ENCODE measurements around the gene TMEM62.

The TMEM62 gene

GRCh38 chr15:43134157-43134635 lies 810 bp downstream of the TMEM62 start:
- H3K9me3 ChIP-seq (ENCODE audit: insufficient read depth, low read depth, low read length), result peaks cover 1% of the 10 kb centered on the region
- peak overlapping the region; percentile 74 for H3K4ac ChIP-seq (ENCODE audit: low read depth, low read length)
- peak overlapping the region; percentile 89 for H2AFZ ChIP-seq (ENCODE audit: insufficient read depth, low read length, poor library complexity)
- H3K36me3 ChIP-seq (ENCODE audit: control insufficient read depth in 1 of 2, insufficient read depth in 2 of 2, low read length in 2 of 2), result peaks cover 10 to 12% of the 10 kb centered on the region in 2 experiments
- peaks cover 7% of the 10 kb centered on the region for H3K79me2 ChIP-seq (ENCODE audit: control insufficient read depth, insufficient read depth, low read length, poor library complexity)
- peaks cover 0 to 2% of the 10 kb centered on the region in 2 experiments for H3K4me1 ChIP-seq (ENCODE audit: control insufficient read depth in 1 of 2, insufficient read depth in 2 of 2, low read length in 2 of 2)
- H3K79me1 ChIP-seq (ENCODE audit: low read length), result peaks cover 10% of the 10 kb centered on the region
- H3K14ac ChIP-seq (ENCODE audit: low read length), result peak overlapping the region; percentile 82
- H3K27ac ChIP-seq (ENCODE audit: low read depth, low read length), result peak overlapping the region; percentile 55
- H4K91ac ChIP-seq (ENCODE audit: low read depth, low read length), result peak overlapping the region; percentile 86
- no peak overlapping the region for H2BK5ac ChIP-seq (ENCODE audit: low read depth, low read length, poor library complexity)
- H3K18ac ChIP-seq (ENCODE audit: low read length), result peak overlapping the region; percentile 65
- H4K8ac ChIP-seq (ENCODE audit: low read depth, low read length), result peak overlapping the region; percentile 87
- peak overlapping the region; percentile 39 for H2BK120ac ChIP-seq (ENCODE audit: insufficient read depth, low read length, poor library complexity)
- H3K9ac ChIP-seq (ENCODE audit: low read length), result no peak overlapping the region
- whole genome bisulfite sequencing (ENCODE audit: extremely low coverage, insufficient coverage, insufficient read length), result no CpG with 5 or more reads among the region's 12 CpGs
- H3K23ac ChIP-seq (ENCODE audit: low read length), result no peak overlapping the region
- H4K12ac ChIP-seq (ENCODE audit: low read depth, low read length), result peak overlapping the region; percentile 94
- no peak overlapping the region for H2BK12ac ChIP-seq (ENCODE audit: low read length)
- peak in 1 of 2 donors; percentile 17 for DNase-seq
- H3K27me3 ChIP-seq (ENCODE audit: insufficient read depth, low read length), result no peaks in the 10 kb centered on the region
- H3K4me3 ChIP-seq (ENCODE audit: low read depth, low read length), result peak overlapping the region; percentile 79
- H2AK5ac ChIP-seq (ENCODE audit: low read length), result no peak overlapping the region
- H3K4me2 ChIP-seq (ENCODE audit: low read length), result peak overlapping the region; percentile 68

- H3K79me1 ChIP-seq (ENCODE audit: low read length), result peaks cover 10% of the 10 kb centered on the region
- H2BK12ac ChIP-seq (ENCODE audit: low read length), result no peak overlapping the region
- H3K27ac ChIP-seq (ENCODE audit: low read depth, low read length), result no peak overlapping the region
- H3K27me3 ChIP-seq (ENCODE audit: insufficient read depth, low read length), result no peaks in the 10 kb centered on the region
- H3K36me3 ChIP-seq (ENCODE audit: control insufficient read depth in 1 of 2, insufficient read depth in 2 of 2, low read length in 2 of 2), result peaks cover 14 to 20% of the 10 kb centered on the region in 2 experiments
- no peak overlapping the region for H2BK120ac ChIP-seq (ENCODE audit: insufficient read depth, low read length, poor library complexity)
- no peak for DNase-seq
- no peak overlapping the region for H3K9ac ChIP-seq (ENCODE audit: low read length)
- H2AFZ ChIP-seq (ENCODE audit: insufficient read depth, low read length, poor library complexity), result no peak overlapping the region
- no CpG with 5 or more reads among the region's 3 CpGs for WGBS (ENCODE audit: extremely low coverage, insufficient coverage, insufficient read length)
- no peak overlapping the region for H3K4me2 ChIP-seq (ENCODE audit: low read length)
- no peak overlapping the region for H3K4ac ChIP-seq (ENCODE audit: low read depth, low read length)
- no peak overlapping the region for H4K91ac ChIP-seq (ENCODE audit: low read depth, low read length)
- H3K18ac ChIP-seq (ENCODE audit: low read length), result no peak overlapping the region
- H4K8ac ChIP-seq (ENCODE audit: low read depth, low read length), result no peak overlapping the region
- H2BK5ac ChIP-seq (ENCODE audit: low read depth, low read length, poor library complexity), result no peak overlapping the region
- peaks cover 0 to 2% of the 10 kb centered on the region in 2 experiments for H3K4me1 ChIP-seq (ENCODE audit: control insufficient read depth in 1 of 2, insufficient read depth in 2 of 2, low read length in 2 of 2)
- no peak overlapping the region for H3K4me3 ChIP-seq (ENCODE audit: low read depth, low read length)
- peaks cover 7% of the 10 kb centered on the region for H3K79me2 ChIP-seq (ENCODE audit: control insufficient read depth, insufficient read depth, low read length, poor library complexity)
- no peak overlapping the region for H3K23ac ChIP-seq (ENCODE audit: low read length)
- H4K12ac ChIP-seq (ENCODE audit: low read depth, low read length), result no peak overlapping the region
- H2AK5ac ChIP-seq (ENCODE audit: low read length), result no peak overlapping the region
- H3K14ac ChIP-seq (ENCODE audit: low read length), result no peak overlapping the region
- peaks cover 1% of the 10 kb centered on the region for H3K9me3 ChIP-seq (ENCODE audit: insufficient read depth, low read depth, low read length)
Measured at GRCh38 chr15:43135351-43135750, 2.0 kb downstream of the TMEM62 start.

- H3K23ac ChIP-seq (ENCODE audit: low read length), result no peak overlapping the region
- H3K4ac ChIP-seq (ENCODE audit: low read depth, low read length), result no peak overlapping the region
- no peak overlapping the region for H3K18ac ChIP-seq (ENCODE audit: low read length)
- peaks cover 10 to 14% of the 10 kb centered on the region in 2 experiments for H3K36me3 ChIP-seq (ENCODE audit: control insufficient read depth in 1 of 2, insufficient read depth in 2 of 2, low read length in 2 of 2)
- H4K8ac ChIP-seq (ENCODE audit: low read depth, low read length), result no peak overlapping the region
- DNase-seq, result no peak
- no peak overlapping the region for H2AK5ac ChIP-seq (ENCODE audit: low read length)
- no peak overlapping the region for H3K4me3 ChIP-seq (ENCODE audit: low read depth, low read length)
- H3K27me3 ChIP-seq (ENCODE audit: insufficient read depth, low read length), result no peaks in the 10 kb centered on the region
- H2BK120ac ChIP-seq (ENCODE audit: insufficient read depth, low read length, poor library complexity), result no peak overlapping the region
- H3K9ac ChIP-seq (ENCODE audit: low read length), result no peak overlapping the region
- H2AFZ ChIP-seq (ENCODE audit: insufficient read depth, low read length, poor library complexity), result no peak overlapping the region
- H2BK12ac ChIP-seq (ENCODE audit: low read length), result no peak overlapping the region
- no peaks in the 10 kb centered on the region for H3K4me1 ChIP-seq (ENCODE audit: control insufficient read depth in 1 of 2, insufficient read depth in 2 of 2, low read length in 2 of 2)
- H3K27ac ChIP-seq (ENCODE audit: low read depth, low read length), result no peak overlapping the region
- H4K91ac ChIP-seq (ENCODE audit: low read depth, low read length), result no peak overlapping the region
- H4K12ac ChIP-seq (ENCODE audit: low read depth, low read length), result no peak overlapping the region
- H3K9me3 ChIP-seq (ENCODE audit: insufficient read depth, low read depth, low read length), result no peaks in the 10 kb centered on the region
- no peak overlapping the region for H2BK5ac ChIP-seq (ENCODE audit: low read depth, low read length, poor library complexity)
- no peak overlapping the region for H3K14ac ChIP-seq (ENCODE audit: low read length)
- no CpG with 5 or more reads among the region's 4 CpGs for WGBS (ENCODE audit: extremely low coverage, insufficient coverage, insufficient read length)
- H3K79me1 ChIP-seq (ENCODE audit: low read length), result no peaks in the 10 kb centered on the region
- no peaks in the 10 kb centered on the region for H3K79me2 ChIP-seq (ENCODE audit: control insufficient read depth, insufficient read depth, low read length, poor library complexity)
- no peak overlapping the region for H3K4me2 ChIP-seq (ENCODE audit: low read length)
Measured at GRCh38 chr15:43143203-43143941, 10.0 kb downstream of the TMEM62 start.

- H2AK5ac ChIP-seq (ENCODE audit: low read length), result no peak overlapping the region
- H2BK5ac ChIP-seq (ENCODE audit: low read depth, low read length, poor library complexity), result no peak overlapping the region
- no peaks in the 10 kb centered on the region for H3K4me1 ChIP-seq (ENCODE audit: control insufficient read depth in 1 of 2, insufficient read depth in 2 of 2, low read length in 2 of 2)
- H3K4me2 ChIP-seq (ENCODE audit: low read length), result no peak overlapping the region
- no peaks in the 10 kb centered on the region for H3K27me3 ChIP-seq (ENCODE audit: insufficient read depth, low read length)
- no peak overlapping the region for H3K23ac ChIP-seq (ENCODE audit: low read length)
- no peaks in the 10 kb centered on the region for H3K79me1 ChIP-seq (ENCODE audit: low read length)
- H3K9ac ChIP-seq (ENCODE audit: low read length), result no peak overlapping the region
- DNase-seq, result no peak
- H3K9me3 ChIP-seq (ENCODE audit: insufficient read depth, low read depth, low read length), result no peaks in the 10 kb centered on the region
- no peak overlapping the region for H2BK120ac ChIP-seq (ENCODE audit: insufficient read depth, low read length, poor library complexity)
- H3K4ac ChIP-seq (ENCODE audit: low read depth, low read length), result no peak overlapping the region
- H3K18ac ChIP-seq (ENCODE audit: low read length), result no peak overlapping the region
- no peak overlapping the region for H4K8ac ChIP-seq (ENCODE audit: low read depth, low read length)
- H4K12ac ChIP-seq (ENCODE audit: low read depth, low read length), result no peak overlapping the region
- H3K27ac ChIP-seq (ENCODE audit: low read depth, low read length), result no peak overlapping the region
- no peak overlapping the region for H3K4me3 ChIP-seq (ENCODE audit: low read depth, low read length)
- no peak overlapping the region for H3K14ac ChIP-seq (ENCODE audit: low read length)
- H2AFZ ChIP-seq (ENCODE audit: insufficient read depth, low read length, poor library complexity), result no peak overlapping the region
- H3K36me3 ChIP-seq (ENCODE audit: control insufficient read depth in 1 of 2, insufficient read depth in 2 of 2, low read length in 2 of 2), result peaks cover 9 to 15% of the 10 kb centered on the region in 2 experiments
- no peak overlapping the region for H4K91ac ChIP-seq (ENCODE audit: low read depth, low read length)
- H3K79me2 ChIP-seq (ENCODE audit: control insufficient read depth, insufficient read depth, low read length, poor library complexity), result no peaks in the 10 kb centered on the region
- H2BK12ac ChIP-seq (ENCODE audit: low read length), result no peak overlapping the region
Measured at GRCh38 chr15:43144512-43144911, 11.1 kb downstream of the TMEM62 start.
